MM.1S (cell line): ENCODE results near the gene CISD1.

ENCODE experiments used
- EZH2 ChIP-seq: fragments of 300-600 bp; sonication (generic); optimal IDR thresholded peaks from 2 replicates; pipeline ENCODE3; 2017; ENCODE audit warnings: low read depth, mild to moderate bottlenecking, antibody characterized with exemption, low read length, mixed read lengths
- EZH2phosphoT487 ChIP-seq: fragments of 300-600 bp; sonication (generic); IDR thresholded peaks from 2 replicates; pipeline ENCODE4 v1.6.1; 2018; ENCODE audit warnings: antibody characterized with exemption, low read length
- TF ChIP-seq, protein P1 (sequence below): fragments of 300-600 bp; sonication (generic); IDR thresholded peaks from 2 replicates; pipeline ENCODE4 v1.5.1; 2016; ENCODE audit warnings: antibody characterized with exemption, low read length, mixed read lengths

GRCh38 chr10:58268454-58268945, 462 bp upstream of the CISD1 start:
- TF ChIP-seq, protein P1, sequence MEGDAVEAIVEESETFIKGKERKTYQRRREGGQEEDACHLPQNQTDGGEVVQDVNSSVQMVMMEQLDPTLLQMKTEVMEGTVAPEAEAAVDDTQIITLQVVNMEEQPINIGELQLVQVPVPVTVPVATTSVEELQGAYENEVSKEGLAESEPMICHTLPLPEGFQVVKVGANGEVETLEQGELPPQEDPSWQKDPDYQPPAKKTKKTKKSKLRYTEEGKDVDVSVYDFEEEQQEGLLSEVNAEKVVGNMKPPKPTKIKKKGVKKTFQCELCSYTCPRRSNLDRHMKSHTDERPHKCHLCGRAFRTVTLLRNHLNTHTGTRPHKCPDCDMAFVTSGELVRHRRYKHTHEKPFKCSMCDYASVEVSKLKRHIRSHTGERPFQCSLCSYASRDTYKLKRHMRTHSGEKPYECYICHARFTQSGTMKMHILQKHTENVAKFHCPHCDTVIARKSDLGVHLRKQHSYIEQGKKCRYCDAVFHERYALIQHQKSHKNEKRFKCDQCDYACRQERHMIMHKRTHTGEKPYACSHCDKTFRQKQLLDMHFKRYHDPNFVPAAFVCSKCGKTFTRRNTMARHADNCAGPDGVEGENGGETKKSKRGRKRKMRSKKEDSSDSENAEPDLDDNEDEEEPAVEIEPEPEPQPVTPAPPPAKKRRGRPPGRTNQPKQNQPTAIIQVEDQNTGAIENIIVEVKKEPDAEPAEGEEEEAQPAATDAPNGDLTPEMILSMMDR, result no peak
- TF ChIP-seq EZH2phosphoT487 (no peak), EZH2 (no peak)
